Neuronal stem cell (in vitro differentiated cells): Measurements from ENCODE around the gene MBP.

ENCODE experiments used
- DNase-seq: peaks from one replicate; pipeline ENCODE4 v3.0.0-alpha.2; 2013; ENCODE audit warnings: low spot score
- H2AFZ ChIP-seq: one replicate; pipeline ENCODE4 v1.6.1; 2013; ENCODE audit warnings: mild to moderate bottlenecking, low read length, inconsistent platforms
- H2AK5ac ChIP-seq: 2 replicates; pipeline ENCODE4 v1.6.1; 2013; ENCODE audit warnings: low read depth, mild to moderate bottlenecking, inconsistent platforms, low read length, moderate library complexity, mixed read lengths
- H2BK120ac ChIP-seq: 2 replicates; pipeline ENCODE4 v1.6.1; 2013; ENCODE audit warnings: low read depth, mild to moderate bottlenecking, inconsistent platforms, low read length, moderate library complexity, mixed read lengths
- H2BK12ac ChIP-seq: one replicate; pipeline ENCODE4 v1.6.1; 2013; ENCODE audit warnings: low read length, inconsistent platforms
- H2BK15ac ChIP-seq: 2 replicates; pipeline ENCODE4 v1.6.1; 2013; ENCODE audit warnings: mild to moderate bottlenecking, low read length, inconsistent platforms, mixed read lengths
- H2BK5ac ChIP-seq: one replicate; pipeline ENCODE4 v1.6.1; 2013; ENCODE audit warnings: inconsistent platforms, mild to moderate bottlenecking, low read length, moderate library complexity
- H3K14ac ChIP-seq: one replicate; pipeline ENCODE4 v1.6.1; 2013; ENCODE audit warnings: low read length, inconsistent platforms
- H3K18ac ChIP-seq: 2 replicates; pipeline ENCODE4 v1.6.1; 2013; ENCODE audit warnings: low read length, inconsistent platforms
- H3K23ac ChIP-seq: 2 replicates; pipeline ENCODE4 v1.6.1; 2013; ENCODE audit warnings: low read depth, mild to moderate bottlenecking, mixed read lengths, low read length, inconsistent platforms; ENCODE audit not compliant: poor library complexity
- H3K27ac ChIP-seq: replicated peaks from 3 replicates; pipeline ENCODE4 v1.5.1; 2013; ENCODE audit warnings: low read length, inconsistent platforms
- H3K27me3 ChIP-seq, 3 experiments: 2 replicates each; pipeline ENCODE4 v1.6.1; 2013; ENCODE audit warnings: low read length in 3 of 3, mild to moderate bottlenecking in 2 of 3, inconsistent platforms in 1 of 3, low read depth in 1 of 3, mixed read lengths in 1 of 3, moderate library complexity in 1 of 3; ENCODE audit not compliant: control insufficient read depth in 3 of 3, insufficient read depth in 3 of 3
- H3K36me3 ChIP-seq, 2 donors: replicated peaks in 1 of 2; 2 replicates each; pipeline ENCODE4 v1.6.1; 2013; ENCODE audit warnings: low read length in 2 of 2; ENCODE audit not compliant: control insufficient read depth in 2 of 2, insufficient read depth in 2 of 2
- H3K4ac ChIP-seq: 2 replicates; pipeline ENCODE4 v1.6.1; 2013; ENCODE audit warnings: inconsistent platforms, mild to moderate bottlenecking, low read length, moderate library complexity
- H3K4me1 ChIP-seq, 2 donors: 1 replicate in 1 of 2; 2 replicates in 1 of 2; pipeline ENCODE4 v1.6.1; 2013; ENCODE audit warnings: low read length in 2 of 2, low read depth in 1 of 2; ENCODE audit not compliant: control insufficient read depth in 2 of 2, insufficient read depth in 1 of 2
- H3K4me2 ChIP-seq: one replicate; pipeline ENCODE4 v1.6.1; 2013; ENCODE audit warnings: mild to moderate bottlenecking, low read length, inconsistent platforms; ENCODE audit not compliant: insufficient read depth, poor library complexity, severe bottlenecking
- H3K4me3 ChIP-seq, 2 donors: 2 replicates each; pipeline ENCODE4 v1.5.1; 2013; ENCODE audit warnings: low read length in 2 of 2, mild to moderate bottlenecking in 2 of 2, inconsistent platforms in 1 of 2, moderate library complexity in 1 of 2
- H3K79me1 ChIP-seq: one replicate; pipeline ENCODE4 v1.6.1; 2013; ENCODE audit warnings: low read depth, mild to moderate bottlenecking, inconsistent platforms, low read length, moderate library complexity
- H3K9ac ChIP-seq: one replicate; pipeline ENCODE4 v1.6.1; 2013; ENCODE audit warnings: mild to moderate bottlenecking, low read depth, low read length, inconsistent platforms; ENCODE audit not compliant: poor library complexity
- H3K9me3 ChIP-seq, 2 donors: replicated peaks in 1 of 2; 2 replicates each; pipeline versions ENCODE3 to v1.6.1; 2013; ENCODE audit warnings: low read length in 2 of 2, mild to moderate bottlenecking in 2 of 2, inconsistent platforms in 1 of 2, low read depth in 1 of 2, mixed read lengths in 1 of 2, moderate library complexity in 1 of 2; ENCODE audit not compliant: control insufficient read depth in 2 of 2, insufficient read depth in 1 of 2
- H4K8ac ChIP-seq: one replicate; pipeline ENCODE4 v1.6.1; 2013; ENCODE audit warnings: low read depth, mild to moderate bottlenecking, inconsistent platforms, low read length, moderate library complexity
- H4K91ac ChIP-seq: one replicate; pipeline ENCODE4 v1.6.1; 2013; ENCODE audit warnings: low read length, low read depth, mild to moderate bottlenecking, inconsistent platforms; ENCODE audit not compliant: poor library complexity
- WGBS, 2 donors: extraction: QIAGEN DNeasy Blood & Tissue Kit; methylation state at CpG; one replicate each; pipeline ENCODE4 v1.1.7; 2013; ENCODE audit warnings: missing lambda C conversion rate in 2 of 2, mixed read lengths in 1 of 2; ENCODE audit not compliant: insufficient read length in 2 of 2, insufficient replicate concordance in 1 of 2; ENCODE audit errors: extremely low coverage in 2 of 2; 5-methylcytosine and 5-hydroxymethylcytosine counted together

MBP gene

DNA sequence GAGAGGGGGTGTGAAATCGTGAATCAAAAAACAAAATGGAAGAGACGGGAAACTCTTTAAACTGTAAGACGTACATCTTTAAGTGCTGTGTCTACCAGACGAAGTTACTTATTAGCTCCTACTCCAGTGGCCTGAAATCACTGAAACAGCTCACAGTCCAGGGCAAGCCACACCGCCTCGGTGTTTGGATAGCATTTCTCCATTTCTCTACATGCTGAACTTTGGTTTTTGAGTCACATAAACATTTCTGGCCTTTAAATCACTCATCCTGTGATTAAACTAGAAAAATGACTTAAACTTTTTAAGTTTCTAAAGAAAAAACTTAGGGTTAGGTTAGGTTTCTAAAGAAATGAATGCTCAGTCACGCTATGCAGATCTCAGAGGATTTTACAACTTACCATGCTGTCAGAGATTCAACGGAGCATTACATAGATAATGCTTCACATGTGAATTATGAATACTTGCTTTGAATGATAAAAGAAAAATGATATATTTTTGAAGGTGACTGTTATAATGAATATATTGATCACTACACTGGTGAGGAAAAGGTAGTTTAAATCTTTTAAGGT is 138.4 kb downstream of the MBP start:
- no peak overlapping the region for H4K8ac ChIP-seq
- H2BK12ac ChIP-seq = no peak overlapping the region
- H3K9me3 ChIP-seq = no peaks in the 10 kb centered on the region
- no peak overlapping the region for H3K18ac ChIP-seq
- no peak overlapping the region for H2BK5ac ChIP-seq
- no peaks in the 10 kb centered on the region for H3K36me3 ChIP-seq
- H2AK5ac ChIP-seq = no peak overlapping the region
- no peak overlapping the region for H4K91ac ChIP-seq
- H3K27ac ChIP-seq = no peak overlapping the region
- H2AFZ ChIP-seq = no peak overlapping the region
- H2BK120ac ChIP-seq = no peak overlapping the region
- no peaks in the 10 kb centered on the region for H3K79me1 ChIP-seq
- H3K4ac ChIP-seq = no peak overlapping the region
- no peak overlapping the region for H3K4me3 ChIP-seq
- no peak overlapping the region for H3K9ac ChIP-seq
- no peak overlapping the region for H3K23ac ChIP-seq
- WGBS, 2 donors = no CpG with 5 or more reads among the region's 8 CpGs
- H3K4me1 ChIP-seq = peaks cover 6 to 9% of the 10 kb centered on the region in 2 donors
- H3K4me2 ChIP-seq = no peak overlapping the region
- no peak for DNase-seq
- no peaks in the 10 kb centered on the region for H3K27me3 ChIP-seq
- H2BK15ac ChIP-seq = no peak overlapping the region
- no peak overlapping the region for H3K14ac ChIP-seq

DNA sequence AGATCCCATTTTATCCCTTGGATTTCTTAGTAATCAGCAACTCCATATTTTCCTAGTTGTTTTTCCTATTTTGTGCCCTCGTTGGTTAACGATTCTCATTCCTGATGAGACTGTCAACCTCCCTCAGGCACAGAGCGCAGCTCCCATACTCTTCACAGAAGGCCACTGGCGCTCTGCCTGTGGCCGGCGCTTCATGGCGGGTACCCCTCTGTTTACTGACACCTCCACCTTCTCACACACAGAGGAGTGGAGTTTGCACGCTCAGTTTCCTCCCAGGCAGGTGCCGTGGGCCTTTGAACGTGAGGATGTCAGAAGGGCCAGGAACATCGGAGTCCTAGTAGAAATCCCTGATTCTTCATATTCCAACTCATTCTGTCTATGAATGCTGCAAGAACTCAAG is 139.0 kb downstream of the MBP start:
- Histone ChIP-seq H3K79me1 (no peaks in the 10 kb centered on the region), H3K9ac (no peak overlapping the region), H2BK120ac (no peak overlapping the region), H4K8ac (no peak overlapping the region), H3K14ac (no peak overlapping the region), H2BK12ac (no peak overlapping the region), H2AFZ (no peak overlapping the region), H2AK5ac (no peak overlapping the region), H3K27me3 (no peaks in the 10 kb centered on the region), H4K91ac (no peak overlapping the region), H3K4me2 (no peak overlapping the region), H2BK5ac (no peak overlapping the region), H3K36me3 (no peaks in the 10 kb centered on the region), H2BK15ac (no peak overlapping the region), H3K4me3 (no peak overlapping the region), H3K4me1 (peaks cover 6 to 9% of the 10 kb centered on the region in 2 donors), H3K9me3 (no peaks in the 10 kb centered on the region), H3K27ac (no peak overlapping the region), H3K4ac (no peak overlapping the region), H3K23ac (no peak overlapping the region), H3K18ac (peak overlapping the region; percentile 55)
- no CpG with 5 or more reads among the region's 11 CpGs for WGBS, 2 donors
- DNase-seq = no peak

DNA sequence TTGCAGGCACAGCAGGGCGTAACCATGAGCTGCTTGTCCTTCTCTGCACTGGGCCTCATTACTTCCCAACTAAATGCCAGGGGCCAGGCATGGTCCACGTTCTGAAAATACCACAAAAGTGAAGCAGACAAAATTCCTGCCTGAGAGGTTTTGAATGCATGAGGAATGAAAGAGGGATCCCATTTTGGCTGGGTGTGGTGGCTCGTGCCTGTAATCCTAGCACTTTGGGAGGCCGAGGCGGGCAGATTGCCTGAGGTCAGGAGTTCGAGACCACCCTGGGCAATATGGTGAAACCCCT is 139.5 kb downstream of the MBP start:
- no peak overlapping the region for H4K8ac ChIP-seq
- H3K23ac ChIP-seq = peak overlapping the region; percentile 56
- no peak overlapping the region for H2BK120ac ChIP-seq
- no peak overlapping the region for H3K4me3 ChIP-seq
- H3K4ac ChIP-seq = no peak overlapping the region
- H3K27me3 ChIP-seq = no peaks in the 10 kb centered on the region
- no peaks in the 10 kb centered on the region for H3K79me1 ChIP-seq
- no peak overlapping the region for H3K9ac ChIP-seq
- H4K91ac ChIP-seq = no peak overlapping the region
- H3K4me1 ChIP-seq = peaks cover 6 to 9% of the 10 kb centered on the region in 2 donors
- no peak overlapping the region for H3K27ac ChIP-seq
- no peak for DNase-seq
- no peaks in the 10 kb centered on the region for H3K36me3 ChIP-seq
- H2AFZ ChIP-seq = no peak overlapping the region
- no peak overlapping the region for H2AK5ac ChIP-seq
- H3K9me3 ChIP-seq = no peaks in the 10 kb centered on the region
- H2BK12ac ChIP-seq = no peak overlapping the region
- no CpG with 5 or more reads among the region's 6 CpGs for WGBS, 2 donors
- H2BK5ac ChIP-seq = no peak overlapping the region
- no peak overlapping the region for H3K14ac ChIP-seq
- no peak overlapping the region for H3K18ac ChIP-seq
- H3K4me2 ChIP-seq = no peak overlapping the region
- H2BK15ac ChIP-seq = no peak overlapping the region

DNA sequence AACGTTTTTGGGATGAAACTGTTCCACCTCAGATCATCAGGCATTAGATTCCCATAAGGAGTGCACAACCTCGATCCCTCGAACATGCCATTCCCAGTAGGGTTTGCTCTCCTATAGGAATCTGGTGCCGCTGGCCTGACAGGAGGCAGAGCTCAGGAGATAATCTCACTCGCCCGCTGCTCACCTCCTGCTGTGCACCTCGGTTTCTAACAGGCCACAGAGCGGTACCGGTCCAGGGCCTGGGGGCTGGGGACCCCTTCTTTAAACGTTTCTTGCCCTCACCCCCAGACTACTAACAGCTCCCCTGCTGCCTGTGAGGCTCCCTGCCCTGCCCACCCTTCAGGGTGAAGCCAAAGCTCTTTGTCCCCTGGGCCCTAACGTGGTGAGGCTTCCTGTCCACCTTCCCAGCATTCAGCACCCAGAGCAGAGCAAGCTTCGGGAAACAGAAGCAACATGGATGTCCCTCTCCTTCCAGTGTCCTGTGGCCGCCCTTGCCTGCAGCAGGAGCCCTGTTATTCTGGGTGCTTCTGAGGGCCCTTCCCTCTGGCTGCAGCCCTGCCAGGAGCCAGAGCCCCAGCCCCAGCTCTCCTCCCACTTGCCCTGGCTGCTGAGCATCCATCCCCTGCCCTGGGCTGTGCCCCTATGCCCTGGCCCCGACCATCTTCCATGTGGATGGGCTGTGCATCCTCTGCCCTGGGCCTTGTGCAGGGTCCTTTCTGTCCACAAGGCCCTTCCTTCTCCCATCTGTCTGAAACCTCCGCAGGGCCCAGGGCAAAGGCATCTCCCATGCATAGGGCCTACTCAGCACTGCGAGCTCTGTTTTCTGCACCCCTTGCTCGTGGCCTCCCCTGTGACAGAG is 140.1 kb downstream of the MBP start:
- Histone ChIP-seq H4K91ac (no peak overlapping the region), H2BK12ac (peak overlapping the region; percentile 30), H3K79me1 (no peaks in the 10 kb centered on the region), H3K9ac (peak overlapping the region; percentile 25), H3K4me1 (peaks cover 6 to 9% of the 10 kb centered on the region in 2 donors), H3K4ac (no peak overlapping the region), H3K23ac (peak overlapping the region; percentile 56), H3K18ac (peak overlapping the region; percentile 83), H3K27ac (no peak overlapping the region), H3K27me3 (no peaks in the 10 kb centered on the region), H2AFZ (peak overlapping the region; percentile 29), H3K4me3 (no peak overlapping the region), H3K4me2 (no peak overlapping the region), H2BK120ac (peak overlapping the region; percentile 57), H2BK15ac (peak overlapping the region; percentile 87), H3K9me3 (no peaks in the 10 kb centered on the region), H3K14ac (peak overlapping the region; percentile 25), H2AK5ac (peak overlapping the region; percentile 47), H3K36me3 (no peaks in the 10 kb centered on the region), H2BK5ac (no peak overlapping the region), H4K8ac (no peak overlapping the region)
- WGBS, 2 donors = no CpG with 5 or more reads among the region's 17 CpGs
- no peak for DNase-seq
